ENCODE measurements around the gene CCNK. TPM values are rescaled to one million over a fixed set of nuclear protein-coding genes. Genes with fewer than 3 reads are reported as not detected.

Gene CCNK
- total RNA-seq, 1 experiment from 2014 or later = 84.7 TPM

DNA sequence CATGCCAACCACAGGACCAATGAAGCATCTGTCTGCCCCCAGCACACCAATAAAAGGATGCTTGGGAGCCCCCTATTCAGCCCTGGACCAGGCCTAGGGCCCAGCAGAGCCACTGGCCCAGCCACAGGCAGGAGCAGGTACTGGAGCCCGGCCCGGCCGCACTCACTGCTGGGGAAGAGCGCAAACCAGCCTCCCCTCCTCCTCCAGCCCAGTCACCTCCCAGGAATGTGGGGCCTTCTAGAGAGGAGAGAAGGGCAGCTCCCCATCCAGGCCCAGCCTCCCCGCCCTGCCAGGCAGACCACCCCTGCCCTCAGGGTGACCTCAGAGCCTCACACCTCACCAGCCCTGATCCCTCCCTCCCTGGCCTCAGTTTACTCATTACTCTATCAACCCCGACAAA is 56.2 kb downstream of the CCNK start (continued):
- TF ChIP-seq, protein P1, sequence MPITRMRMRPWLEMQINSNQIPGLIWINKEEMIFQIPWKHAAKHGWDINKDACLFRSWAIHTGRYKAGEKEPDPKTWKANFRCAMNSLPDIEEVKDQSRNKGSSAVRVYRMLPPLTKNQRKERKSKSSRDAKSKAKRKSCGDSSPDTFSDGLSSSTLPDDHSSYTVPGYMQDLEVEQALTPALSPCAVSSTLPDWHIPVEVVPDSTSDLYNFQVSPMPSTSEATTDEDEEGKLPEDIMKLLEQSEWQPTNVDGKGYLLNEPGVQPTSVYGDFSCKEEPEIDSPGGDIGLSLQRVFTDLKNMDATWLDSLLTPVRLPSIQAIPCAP (CRISPR knock-in tag; IDR thresholded peaks at IDR 0.05) = no peak
- TF ChIP-seq HMGA2 (CRISPR knock-in tag; IDR thresholded peaks at IDR 0.05) = no peak
- TF ChIP-seq NFYB (CRISPR knock-in tag; conservative IDR thresholded peaks at IDR 0.05; ENCODE audit: low read depth) = no peak
- TF ChIP-seq, protein P2, sequence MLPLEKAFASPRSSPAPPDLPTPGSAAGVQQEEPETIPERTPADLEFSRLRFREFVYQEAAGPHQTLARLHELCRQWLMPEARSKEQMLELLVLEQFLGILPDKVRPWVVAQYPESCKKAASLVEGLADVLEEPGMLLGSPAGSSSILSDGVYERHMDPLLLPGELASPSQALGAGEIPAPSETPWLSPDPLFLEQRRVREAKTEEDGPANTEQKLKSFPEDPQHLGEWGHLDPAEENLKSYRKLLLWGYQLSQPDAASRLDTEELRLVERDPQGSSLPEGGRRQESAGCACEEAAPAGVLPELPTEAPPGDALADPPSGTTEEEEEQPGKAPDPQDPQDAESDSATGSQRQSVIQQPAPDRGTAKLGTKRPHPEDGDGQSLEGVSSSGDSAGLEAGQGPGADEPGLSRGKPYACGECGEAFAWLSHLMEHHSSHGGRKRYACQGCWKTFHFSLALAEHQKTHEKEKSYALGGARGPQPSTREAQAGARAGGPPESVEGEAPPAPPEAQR (CRISPR knock-in tag; IDR thresholded peaks at IDR 0.05) = no peak
- TF ChIP-seq ZNF317 (CRISPR knock-in tag; IDR thresholded peaks at IDR 0.05; ENCODE audit: borderline replicate concordance, low read depth) = no peak

DNA sequence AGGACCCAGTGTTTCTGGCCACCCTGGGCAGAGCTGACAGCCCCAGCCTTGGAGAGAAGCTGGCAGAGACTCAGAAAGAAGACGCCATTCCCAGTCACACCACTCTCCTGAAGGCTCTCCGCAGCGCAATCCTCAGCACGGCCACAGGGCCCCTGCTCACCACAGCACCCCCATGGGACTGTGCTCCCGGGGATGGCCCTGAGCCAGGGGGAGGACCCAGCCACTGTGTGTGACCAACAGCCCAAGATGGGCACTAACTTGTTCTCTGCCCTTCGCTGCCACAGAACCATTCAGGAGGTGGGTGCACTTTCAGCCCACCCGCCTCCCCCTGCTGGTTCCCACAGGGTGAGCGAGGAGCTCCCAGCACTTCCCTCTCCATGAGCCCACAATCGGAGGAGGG is 57.1 kb downstream of the CCNK start:
- no peak overlapping the region for H3K4me3 Mint-ChIP-seq
- H3K27me3 Mint-ChIP-seq (ENCODE audit: low read depth) = no peaks in the 10 kb centered on the region
- H3K27ac Mint-ChIP-seq = no peak overlapping the region
- ChIA-PET POLR2A (interaction anchor here (0.6 kb wide), 1 partner anchor 360 kb away, joined by 3 read pairs; no protein-coding TSS in a partner anchor), CTCF (interaction anchor here (0.7 to 2.0 kb wide), 10 partner anchors 9 to 146 kb away, joined by 3 to 24 read pairs (median 4); partner anchors contain the start of gene CYP46A1)
- no peak for DNase-seq (ENCODE audit: low spot score)
- ATAC-seq = peak; percentile 63
- peaks cover 32% of the 10 kb centered on the region for H3K4me1 Mint-ChIP-seq
- no peak for TF ChIP-seq ZNF121 (CRISPR knock-in tag; IDR thresholded peaks at IDR 0.05)
- no peak for TF ChIP-seq ZBTB21 (CRISPR knock-in tag; IDR thresholded peaks at IDR 0.05; ENCODE audit: borderline replicate concordance)
- no peak for TF ChIP-seq SMAD3 (CRISPR knock-in tag; IDR thresholded peaks at IDR 0.05; ENCODE audit: borderline replicate concordance)
- no peak for TF ChIP-seq ZNF671 (CRISPR knock-in tag; IDR thresholded peaks at IDR 0.05)
- TF ChIP-seq, protein P3, sequence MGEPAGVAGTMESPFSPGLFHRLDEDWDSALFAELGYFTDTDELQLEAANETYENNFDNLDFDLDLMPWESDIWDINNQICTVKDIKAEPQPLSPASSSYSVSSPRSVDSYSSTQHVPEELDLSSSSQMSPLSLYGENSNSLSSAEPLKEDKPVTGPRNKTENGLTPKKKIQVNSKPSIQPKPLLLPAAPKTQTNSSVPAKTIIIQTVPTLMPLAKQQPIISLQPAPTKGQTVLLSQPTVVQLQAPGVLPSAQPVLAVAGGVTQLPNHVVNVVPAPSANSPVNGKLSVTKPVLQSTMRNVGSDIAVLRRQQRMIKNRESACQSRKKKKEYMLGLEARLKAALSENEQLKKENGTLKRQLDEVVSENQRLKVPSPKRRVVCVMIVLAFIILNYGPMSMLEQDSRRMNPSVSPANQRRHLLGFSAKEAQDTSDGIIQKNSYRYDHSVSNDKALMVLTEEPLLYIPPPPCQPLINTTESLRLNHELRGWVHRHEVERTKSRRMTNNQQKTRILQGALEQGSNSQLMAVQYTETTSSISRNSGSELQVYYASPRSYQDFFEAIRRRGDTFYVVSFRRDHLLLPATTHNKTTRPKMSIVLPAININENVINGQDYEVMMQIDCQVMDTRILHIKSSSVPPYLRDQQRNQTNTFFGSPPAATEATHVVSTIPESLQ (CRISPR knock-in tag; IDR thresholded peaks at IDR 0.05) = no peak
- TF ChIP-seq, protein P4, sequence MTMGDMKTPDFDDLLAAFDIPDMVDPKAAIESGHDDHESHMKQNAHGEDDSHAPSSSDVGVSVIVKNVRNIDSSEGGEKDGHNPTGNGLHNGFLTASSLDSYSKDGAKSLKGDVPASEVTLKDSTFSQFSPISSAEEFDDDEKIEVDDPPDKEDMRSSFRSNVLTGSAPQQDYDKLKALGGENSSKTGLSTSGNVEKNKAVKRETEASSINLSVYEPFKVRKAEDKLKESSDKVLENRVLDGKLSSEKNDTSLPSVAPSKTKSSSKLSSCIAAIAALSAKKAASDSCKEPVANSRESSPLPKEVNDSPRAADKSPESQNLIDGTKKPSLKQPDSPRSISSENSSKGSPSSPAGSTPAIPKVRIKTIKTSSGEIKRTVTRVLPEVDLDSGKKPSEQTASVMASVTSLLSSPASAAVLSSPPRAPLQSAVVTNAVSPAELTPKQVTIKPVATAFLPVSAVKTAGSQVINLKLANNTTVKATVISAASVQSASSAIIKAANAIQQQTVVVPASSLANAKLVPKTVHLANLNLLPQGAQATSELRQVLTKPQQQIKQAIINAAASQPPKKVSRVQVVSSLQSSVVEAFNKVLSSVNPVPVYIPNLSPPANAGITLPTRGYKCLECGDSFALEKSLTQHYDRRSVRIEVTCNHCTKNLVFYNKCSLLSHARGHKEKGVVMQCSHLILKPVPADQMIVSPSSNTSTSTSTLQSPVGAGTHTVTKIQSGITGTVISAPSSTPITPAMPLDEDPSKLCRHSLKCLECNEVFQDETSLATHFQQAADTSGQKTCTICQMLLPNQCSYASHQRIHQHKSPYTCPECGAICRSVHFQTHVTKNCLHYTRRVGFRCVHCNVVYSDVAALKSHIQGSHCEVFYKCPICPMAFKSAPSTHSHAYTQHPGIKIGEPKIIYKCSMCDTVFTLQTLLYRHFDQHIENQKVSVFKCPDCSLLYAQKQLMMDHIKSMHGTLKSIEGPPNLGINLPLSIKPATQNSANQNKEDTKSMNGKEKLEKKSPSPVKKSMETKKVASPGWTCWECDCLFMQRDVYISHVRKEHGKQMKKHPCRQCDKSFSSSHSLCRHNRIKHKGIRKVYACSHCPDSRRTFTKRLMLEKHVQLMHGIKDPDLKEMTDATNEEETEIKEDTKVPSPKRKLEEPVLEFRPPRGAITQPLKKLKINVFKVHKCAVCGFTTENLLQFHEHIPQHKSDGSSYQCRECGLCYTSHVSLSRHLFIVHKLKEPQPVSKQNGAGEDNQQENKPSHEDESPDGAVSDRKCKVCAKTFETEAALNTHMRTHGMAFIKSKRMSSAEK (CRISPR knock-in tag; IDR thresholded peaks at IDR 0.05; ENCODE audit: borderline replicate concordance) = no peak
- TF ChIP-seq, protein P5, sequence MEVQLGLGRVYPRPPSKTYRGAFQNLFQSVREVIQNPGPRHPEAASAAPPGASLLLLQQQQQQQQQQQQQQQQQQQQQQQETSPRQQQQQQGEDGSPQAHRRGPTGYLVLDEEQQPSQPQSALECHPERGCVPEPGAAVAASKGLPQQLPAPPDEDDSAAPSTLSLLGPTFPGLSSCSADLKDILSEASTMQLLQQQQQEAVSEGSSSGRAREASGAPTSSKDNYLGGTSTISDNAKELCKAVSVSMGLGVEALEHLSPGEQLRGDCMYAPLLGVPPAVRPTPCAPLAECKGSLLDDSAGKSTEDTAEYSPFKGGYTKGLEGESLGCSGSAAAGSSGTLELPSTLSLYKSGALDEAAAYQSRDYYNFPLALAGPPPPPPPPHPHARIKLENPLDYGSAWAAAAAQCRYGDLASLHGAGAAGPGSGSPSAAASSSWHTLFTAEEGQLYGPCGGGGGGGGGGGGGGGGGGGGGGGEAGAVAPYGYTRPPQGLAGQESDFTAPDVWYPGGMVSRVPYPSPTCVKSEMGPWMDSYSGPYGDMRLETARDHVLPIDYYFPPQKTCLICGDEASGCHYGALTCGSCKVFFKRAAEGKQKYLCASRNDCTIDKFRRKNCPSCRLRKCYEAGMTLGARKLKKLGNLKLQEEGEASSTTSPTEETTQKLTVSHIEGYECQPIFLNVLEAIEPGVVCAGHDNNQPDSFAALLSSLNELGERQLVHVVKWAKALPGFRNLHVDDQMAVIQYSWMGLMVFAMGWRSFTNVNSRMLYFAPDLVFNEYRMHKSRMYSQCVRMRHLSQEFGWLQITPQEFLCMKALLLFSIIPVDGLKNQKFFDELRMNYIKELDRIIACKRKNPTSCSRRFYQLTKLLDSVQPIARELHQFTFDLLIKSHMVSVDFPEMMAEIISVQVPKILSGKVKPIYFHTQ (CRISPR knock-in tag; IDR thresholded peaks at IDR 0.05) = no peak
- TF ChIP-seq ESRRA (CRISPR knock-in tag; IDR thresholded peaks at IDR 0.05; ENCODE audit: borderline replicate concordance) = no peak
- TF ChIP-seq ZNF416 (CRISPR knock-in tag; IDR thresholded peaks at IDR 0.05) = no peak
- no peak for TF ChIP-seq ZNF423 (CRISPR knock-in tag; IDR thresholded peaks at IDR 0.05)
- no peaks in the 10 kb centered on the region for H3K9me3 Mint-ChIP-seq
- no peaks in the 10 kb centered on the region for H3K36me3 Mint-ChIP-seq

Data from WTC11 (cell line).